Choroid plexus epithelial cell (primary cell): ENCODE data around the gene ERG.
A peak's percentile ranks its signal among the peaks of the same experiment; 100 is the strongest.

Source experiments
- DNase-seq: peaks from one replicate; pipeline ENCODE4 v3.0.0-alpha.2; 2010; ENCODE audit warnings: low read depth
- H3K4me3 ChIP-seq: 2 replicates; pipeline ENCODE4 v1.5.1; 2011; ENCODE audit warnings: low read depth, mild to moderate bottlenecking, control low read depth, low read length, moderate library complexity
- TF ChIP-seq, protein P1 (sequence below): conservative IDR thresholded peaks from 2 replicates; pipeline ENCODE4 v1.5.1; 2011; ENCODE audit warnings: low read depth, mild to moderate bottlenecking, control low read depth, inconsistent platforms, low read length, moderate library complexity

ERG gene

DNA sequence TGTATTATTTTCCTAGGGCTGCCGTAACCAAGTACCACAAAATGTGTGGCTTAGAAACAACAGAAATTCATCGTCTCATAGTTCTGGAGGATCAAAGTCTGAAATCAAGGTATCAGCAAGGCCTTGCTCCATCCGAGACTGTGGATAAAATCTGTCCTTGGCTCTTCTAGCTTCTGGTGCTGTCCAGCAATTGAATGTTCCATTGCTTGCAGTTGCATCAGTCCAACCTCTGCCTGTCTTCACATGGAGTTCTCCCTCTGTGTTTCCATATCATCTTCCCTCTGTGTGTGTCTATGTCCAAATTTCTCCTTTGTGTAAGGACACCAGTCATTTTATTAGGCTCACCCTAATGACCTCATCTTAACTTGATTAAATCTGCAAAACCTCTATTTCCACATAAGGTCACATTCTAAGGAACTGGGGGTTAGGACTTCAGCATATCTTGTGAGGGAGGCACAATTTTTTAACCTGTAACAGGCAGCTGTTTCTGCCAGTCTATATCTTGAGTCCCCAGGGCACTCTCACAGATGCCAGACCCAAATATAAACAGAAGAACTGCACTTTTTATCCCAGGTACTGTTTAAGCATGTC lies 84.2 kb downstream of the ERG start:
- H3K4me3 ChIP-seq, result no peak overlapping the region
- DNase-seq, result peak; percentile 35
- TF ChIP-seq, protein P1, sequence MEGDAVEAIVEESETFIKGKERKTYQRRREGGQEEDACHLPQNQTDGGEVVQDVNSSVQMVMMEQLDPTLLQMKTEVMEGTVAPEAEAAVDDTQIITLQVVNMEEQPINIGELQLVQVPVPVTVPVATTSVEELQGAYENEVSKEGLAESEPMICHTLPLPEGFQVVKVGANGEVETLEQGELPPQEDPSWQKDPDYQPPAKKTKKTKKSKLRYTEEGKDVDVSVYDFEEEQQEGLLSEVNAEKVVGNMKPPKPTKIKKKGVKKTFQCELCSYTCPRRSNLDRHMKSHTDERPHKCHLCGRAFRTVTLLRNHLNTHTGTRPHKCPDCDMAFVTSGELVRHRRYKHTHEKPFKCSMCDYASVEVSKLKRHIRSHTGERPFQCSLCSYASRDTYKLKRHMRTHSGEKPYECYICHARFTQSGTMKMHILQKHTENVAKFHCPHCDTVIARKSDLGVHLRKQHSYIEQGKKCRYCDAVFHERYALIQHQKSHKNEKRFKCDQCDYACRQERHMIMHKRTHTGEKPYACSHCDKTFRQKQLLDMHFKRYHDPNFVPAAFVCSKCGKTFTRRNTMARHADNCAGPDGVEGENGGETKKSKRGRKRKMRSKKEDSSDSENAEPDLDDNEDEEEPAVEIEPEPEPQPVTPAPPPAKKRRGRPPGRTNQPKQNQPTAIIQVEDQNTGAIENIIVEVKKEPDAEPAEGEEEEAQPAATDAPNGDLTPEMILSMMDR, result no peak

DNA sequence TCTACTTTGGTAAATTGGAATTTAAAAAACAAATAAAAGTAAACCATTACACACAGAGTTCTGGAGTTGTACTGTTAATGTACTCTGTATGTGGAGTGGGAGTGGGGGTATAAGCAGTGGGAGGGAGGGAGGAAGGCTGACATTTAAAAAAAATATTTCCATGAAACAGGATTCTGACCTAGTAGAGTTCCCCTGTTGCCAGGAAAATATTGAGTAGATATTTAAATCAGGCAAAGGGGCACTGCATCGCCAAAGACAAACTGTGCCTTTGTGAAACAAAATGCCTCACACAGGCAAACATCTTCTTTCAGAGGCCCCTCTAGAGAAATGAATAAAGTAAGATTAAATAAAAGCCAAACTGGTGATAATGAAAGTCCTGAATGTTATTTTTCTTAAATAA lies 87.8 kb downstream of the ERG start:
- TF ChIP-seq, protein P1, result no peak
- no peak for DNase-seq
- H3K4me3 ChIP-seq, result no peak overlapping the region

DNA sequence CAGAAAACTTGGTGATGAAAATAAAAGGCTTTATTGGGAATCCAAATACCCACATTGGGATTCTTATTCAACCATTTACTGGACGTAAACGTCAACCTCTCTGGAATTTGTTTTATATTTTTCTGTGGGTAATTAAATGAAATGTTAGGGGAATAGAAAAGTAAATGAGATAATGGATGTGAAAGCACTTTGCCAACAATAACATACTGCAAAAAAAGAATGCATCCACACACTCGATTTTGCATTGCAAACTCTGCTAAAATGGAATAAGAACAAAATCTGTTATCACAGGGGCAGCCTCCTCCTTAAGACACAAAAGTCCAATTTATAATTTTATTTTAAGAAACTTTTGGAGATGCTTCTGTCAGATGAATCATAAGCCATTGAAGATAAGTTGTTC lies 88.4 kb downstream of the ERG start:
- TF ChIP-seq, protein P1, result no peak
- no peak for DNase-seq

DNA sequence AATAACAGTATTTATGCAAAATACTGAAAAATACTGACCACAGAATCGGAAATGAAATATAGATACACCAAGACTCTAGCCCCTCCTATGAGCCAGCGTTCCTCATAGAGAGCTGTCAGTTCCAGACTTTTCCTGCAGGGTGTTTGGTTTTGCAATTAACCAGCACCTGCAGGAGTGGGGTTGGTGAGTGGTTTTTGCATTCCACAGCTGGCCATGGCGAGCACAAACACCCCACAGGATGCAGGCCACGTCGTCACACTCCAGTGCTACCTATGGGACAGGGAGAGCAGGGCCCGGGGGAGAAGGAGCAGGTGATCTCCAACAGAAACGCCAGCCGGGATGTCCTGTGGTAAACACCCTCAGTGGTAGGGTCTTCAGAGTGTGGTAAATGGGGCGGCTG lies 94.1 kb downstream of the ERG start:
- TF ChIP-seq, protein P1, result no peak

More for the DNA sequence above, 88.4 kb downstream of the ERG start:
- H3K4me3 ChIP-seq, result no peak overlapping the region

DNA sequence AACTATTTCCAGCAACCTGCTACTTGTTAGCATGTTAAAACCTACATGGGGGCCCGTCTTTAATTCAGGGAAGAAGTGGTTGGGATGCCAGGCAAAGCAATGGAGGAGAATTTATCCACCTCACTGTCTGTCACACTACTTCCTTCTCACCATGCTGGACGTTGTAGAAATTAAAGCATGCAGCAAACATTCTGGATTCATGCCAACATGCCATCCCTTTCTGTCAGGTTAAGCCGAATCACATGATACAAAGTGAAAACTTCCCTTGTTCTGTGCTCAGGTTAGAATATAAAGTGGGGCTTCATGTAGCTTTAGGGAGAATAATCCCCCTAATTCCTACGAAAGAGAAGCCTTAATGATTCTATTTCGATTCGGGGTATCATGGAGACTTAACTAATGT lies 95.5 kb downstream of the ERG start:
- H3K4me3 ChIP-seq, result no peak overlapping the region
- TF ChIP-seq, protein P1, result no peak
- no peak for DNase-seq

More for the DNA sequence above, 94.1 kb downstream of the ERG start:
- DNase-seq, result no peak
- no peak overlapping the region for H3K4me3 ChIP-seq

DNA sequence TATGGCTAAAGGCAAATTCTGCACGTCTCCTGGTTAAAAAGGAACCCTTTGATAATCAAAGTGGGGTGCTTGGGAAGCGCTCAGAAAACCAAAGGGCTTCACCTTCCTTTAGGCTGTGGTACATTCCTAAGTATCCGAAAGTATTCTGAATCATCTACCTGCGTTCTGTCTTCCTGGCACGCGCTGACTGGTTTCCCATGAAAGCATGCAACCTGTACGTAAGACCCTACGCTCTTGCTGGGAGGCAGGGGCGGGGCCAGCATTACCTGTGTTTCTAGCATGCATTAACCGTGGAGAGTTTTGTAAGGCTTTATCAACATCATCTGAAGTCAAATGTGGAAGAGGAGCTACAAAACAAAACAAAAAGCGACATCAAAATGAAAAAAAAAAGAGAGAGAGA lies 96.0 kb downstream of the ERG start:
- DNase-seq, result no peak
- TF ChIP-seq, protein P1, result no peak
- H3K4me3 ChIP-seq, result no peak overlapping the region

DNA sequence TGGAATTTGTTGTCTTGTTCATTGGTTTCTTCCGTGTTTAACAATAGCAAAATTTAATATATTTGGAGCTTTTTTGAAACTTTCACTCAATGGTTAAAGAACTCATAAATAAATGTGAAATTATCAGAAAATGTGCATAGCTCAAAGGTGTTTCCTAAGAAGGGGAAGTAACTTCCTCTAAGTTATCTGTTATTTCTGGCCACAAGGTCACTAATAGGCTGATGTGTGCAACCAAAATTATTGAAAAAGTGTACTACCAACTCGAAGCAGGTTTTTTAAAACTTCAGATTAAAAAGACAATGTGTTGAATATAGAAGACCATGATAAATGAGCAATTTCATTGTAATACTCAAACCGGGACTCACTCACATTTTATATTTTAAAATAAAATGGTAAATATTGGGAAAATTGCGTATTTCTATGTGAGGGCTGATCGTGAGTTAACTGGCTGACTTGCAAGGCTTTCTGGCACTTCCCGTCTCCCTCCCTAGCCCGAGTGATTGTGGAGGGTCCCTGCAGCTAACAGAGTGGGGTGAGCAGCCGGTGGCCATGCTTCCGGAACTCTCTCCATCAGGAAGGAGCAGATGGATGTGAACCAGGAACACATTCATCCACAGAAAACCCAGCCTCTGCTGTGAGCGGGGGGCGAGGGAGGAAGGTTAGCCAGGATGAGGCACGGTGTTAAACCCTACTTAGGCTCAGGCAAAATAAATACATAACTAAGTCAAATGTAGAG lies 96.9 kb downstream of the ERG start:
- no peak for DNase-seq

More for the DNA sequence above, 96.9 kb downstream of the ERG start:
- TF ChIP-seq, protein P1, result no peak
- H3K4me3 ChIP-seq, result no peak overlapping the region
